ENCODE results near the gene CLPSL2.

GRCh38 chr6:35730745-35731413, 45.5 kb upstream of the CLPSL2 start:
- TF ChIP-seq POLR2A (IDR thresholded peaks at IDR 0.05): no peak
- no peak for TF ChIP-seq CTCF (IDR thresholded peaks at IDR 0.05)

Data from prostate gland (tissue), 2 donors.